HG02678 (cell line): ENCODE measurements around the gene MUC5AC.

Experiments used
- ATAC-seq: cut with Tn5 transposase; IDR thresholded peaks from one replicate; pipeline ENCODE4 v1.9.1; 2021; ENCODE audit warnings: mild to moderate bottlenecking, moderate library complexity; ENCODE audit not compliant: unreplicated experiment

MUC5AC gene

DNA sequence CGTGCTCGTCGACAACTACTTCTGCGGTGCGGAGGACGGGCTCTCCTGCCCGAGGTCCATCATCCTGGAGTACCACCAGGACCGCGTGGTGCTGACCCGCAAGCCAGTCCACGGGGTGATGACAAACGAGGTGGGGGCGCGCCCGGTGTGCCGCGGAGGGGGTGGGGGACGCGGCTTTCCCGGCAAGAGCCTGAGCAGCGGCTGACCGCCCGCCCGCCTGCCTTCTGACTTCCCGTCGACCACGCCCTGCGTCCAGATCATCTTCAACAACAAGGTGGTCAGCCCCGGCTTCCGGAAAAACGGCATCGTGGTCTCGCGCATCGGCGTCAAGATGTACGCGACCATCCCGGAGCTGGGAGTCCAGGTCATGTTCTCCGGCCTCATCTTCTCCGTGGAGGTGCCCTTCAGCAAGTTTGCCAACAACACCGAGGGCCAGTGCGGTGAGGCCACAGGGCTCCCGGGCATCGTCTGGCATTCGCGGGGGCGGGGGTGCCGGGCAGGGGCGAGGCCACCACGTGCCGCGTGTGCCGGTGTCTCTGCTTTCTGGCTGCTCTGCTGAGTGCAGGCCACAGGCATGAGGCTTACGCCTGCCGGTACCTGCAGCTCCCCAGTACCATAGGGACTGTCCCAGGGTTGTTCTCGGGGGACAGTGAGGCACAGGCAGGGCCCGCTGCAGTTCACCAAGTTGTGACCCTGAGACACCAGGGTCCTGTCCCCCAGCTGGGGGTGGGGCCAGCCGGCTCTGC lies 36.7 kb downstream of the MUC5AC start:
- no peak for ATAC-seq

DNA sequence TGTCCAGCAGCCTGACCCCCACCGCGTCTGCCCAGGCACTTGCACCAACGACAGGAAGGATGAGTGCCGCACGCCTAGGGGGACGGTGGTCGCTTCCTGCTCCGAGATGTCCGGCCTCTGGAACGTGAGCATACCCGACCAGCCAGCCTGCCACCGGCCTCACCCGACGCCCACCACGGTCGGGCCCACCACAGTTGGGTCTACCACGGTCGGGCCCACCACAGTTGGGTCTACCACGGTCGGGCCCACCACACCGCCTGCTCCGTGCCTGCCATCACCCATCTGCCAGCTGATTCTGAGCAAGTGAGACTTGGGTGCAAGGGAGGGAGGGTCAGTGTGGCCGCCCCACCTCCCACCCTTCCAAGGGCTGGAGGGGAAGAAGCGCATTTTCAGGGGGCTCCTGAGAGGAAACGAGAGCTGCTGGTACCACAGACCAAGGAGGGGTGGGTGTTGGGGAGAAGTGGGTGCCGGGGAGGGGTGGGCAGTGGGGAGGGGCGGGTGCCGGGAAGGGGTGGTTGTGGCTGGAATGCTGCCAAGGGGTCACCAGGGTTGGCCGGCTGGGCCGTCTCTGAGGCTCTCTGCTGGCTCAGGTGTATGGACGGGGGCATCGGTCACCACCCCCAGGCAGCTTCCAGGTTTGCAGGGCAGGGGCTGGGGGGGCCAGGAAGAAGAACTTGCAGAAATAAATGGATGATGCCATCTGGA lies 37.4 kb downstream of the MUC5AC start:
- ATAC-seq: no peak

DNA sequence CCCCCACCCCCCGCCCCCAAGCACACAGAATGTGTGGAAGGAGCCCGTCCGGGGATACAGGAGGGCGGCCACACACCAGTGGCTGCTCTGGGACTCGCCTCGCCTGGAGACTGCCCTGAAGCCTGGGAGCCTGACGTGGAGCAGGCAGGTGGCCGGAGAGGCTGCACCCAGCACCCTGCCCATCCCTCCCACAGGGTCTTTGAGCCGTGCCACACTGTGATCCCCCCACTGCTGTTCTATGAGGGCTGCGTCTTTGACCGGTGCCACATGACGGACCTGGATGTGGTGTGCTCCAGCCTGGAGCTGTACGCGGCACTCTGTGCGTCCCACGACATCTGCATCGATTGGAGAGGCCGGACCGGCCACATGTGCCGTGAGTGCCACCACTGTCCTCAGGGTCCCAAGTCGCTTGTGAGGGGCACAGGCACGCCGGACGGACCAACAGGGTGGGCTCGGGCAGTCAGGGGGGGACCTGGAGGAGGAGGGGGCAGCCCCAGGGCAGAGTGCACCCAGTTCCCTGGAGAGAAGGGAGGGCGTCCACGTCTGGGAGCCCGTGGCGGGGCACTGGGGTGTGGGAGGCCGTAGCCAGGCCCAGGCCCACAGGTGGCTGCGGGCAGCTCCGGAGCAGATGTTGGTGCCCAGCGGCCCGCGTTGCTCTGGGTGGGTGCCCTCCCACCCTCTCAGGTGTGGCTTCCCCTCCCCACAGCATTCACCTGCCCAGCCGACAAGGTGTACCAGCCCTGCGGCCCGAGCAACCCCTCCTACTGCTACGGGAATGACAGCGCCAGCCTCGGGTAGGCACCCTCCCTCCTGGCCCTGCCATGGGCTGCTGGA lies 38.1 kb downstream of the MUC5AC start:
- no peak for ATAC-seq

DNA sequence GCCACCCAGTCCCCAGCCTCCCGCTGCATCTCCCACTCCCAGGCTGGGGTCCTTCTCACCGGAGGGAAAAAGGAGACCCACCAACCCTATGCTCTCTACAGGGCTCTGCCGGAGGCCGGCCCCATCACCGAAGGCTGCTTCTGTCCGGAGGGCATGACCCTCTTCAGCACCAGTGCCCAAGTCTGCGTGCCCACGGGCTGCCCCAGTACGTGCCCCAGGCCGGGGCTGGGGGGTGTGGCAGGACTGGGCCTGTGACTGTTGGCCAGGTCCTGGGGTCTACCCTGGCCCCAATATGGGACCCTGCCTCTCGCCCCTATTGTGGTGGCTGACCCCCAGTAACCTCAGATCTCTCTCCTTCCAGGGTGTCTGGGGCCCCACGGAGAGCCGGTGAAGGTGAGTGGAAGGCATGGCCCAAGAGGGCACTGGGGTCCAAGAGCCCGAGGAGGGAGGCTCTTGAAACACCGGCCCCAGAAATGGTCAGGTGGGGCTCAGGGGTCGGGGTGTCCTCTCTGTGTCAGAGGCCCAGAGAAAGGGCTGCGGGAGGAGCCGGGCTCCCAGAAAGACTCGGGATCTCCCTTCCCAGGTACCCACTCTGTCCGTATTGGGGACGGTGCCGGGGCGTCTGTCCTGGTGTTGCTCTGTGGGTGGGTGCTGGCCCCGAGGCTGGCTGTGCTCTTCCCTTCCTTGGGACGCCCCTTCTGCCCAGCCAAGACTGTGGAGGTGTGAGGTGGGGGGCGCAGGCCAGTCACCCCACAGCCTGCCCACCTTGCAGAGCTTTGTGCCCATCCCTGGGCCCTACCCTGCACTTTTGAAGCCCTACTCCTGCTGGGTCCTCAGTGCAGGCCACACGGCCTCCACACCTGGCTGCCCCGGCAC lies 39.0 kb downstream of the MUC5AC start:
- no peak for ATAC-seq

DNA sequence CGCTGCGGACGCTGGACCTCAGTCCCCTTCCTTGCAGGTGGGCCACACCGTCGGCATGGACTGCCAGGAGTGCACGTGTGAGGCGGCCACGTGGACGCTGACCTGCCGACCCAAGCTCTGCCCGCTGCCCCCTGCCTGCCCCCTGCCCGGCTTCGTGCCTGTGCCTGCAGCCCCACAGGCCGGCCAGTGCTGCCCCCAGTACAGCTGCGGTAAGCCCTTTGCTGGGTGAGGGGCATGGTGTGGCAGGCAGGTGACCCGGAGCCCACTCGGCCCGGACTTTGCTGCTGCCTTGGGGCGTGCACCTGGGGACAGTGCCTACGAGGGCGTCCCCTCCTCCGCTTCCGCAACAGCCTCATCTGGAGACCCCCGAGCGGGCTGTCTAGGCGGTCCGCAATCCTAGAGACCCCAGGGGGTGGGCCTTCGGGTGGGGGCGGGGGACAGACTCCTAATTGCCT lies 39.7 kb downstream of the MUC5AC start:
- ATAC-seq: no peak

DNA sequence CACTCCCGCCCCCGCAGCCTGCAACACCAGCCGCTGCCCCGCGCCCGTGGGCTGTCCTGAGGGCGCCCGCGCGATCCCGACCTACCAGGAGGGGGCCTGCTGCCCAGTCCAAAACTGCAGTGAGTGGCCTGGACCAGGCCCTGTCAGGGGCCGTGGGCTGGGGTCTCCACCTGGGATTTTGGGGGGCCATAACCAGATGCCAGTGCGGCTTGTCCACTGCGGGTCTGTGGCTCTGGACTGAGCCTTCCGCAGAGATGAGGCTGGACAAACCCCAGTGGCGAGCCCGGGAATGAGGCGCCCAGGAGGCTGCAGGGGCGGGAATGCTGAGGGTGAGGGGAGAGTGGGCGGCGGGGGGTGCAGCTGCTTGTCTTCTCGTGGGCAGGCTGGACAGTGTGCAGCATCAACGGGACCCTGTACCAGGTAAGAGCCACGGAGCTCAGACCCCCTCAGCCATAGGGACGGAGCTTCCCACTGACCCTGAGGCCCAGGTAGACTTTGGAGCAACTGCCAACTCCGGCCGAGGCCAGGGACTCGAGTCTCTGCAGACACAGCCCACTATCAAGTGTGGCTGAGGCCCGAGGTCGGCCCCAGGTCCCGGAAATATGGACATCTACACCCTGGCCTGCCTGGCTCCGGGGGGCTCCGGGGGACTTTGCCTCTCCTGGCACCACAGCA lies 40.3 kb downstream of the MUC5AC start:
- no peak for ATAC-seq

DNA sequence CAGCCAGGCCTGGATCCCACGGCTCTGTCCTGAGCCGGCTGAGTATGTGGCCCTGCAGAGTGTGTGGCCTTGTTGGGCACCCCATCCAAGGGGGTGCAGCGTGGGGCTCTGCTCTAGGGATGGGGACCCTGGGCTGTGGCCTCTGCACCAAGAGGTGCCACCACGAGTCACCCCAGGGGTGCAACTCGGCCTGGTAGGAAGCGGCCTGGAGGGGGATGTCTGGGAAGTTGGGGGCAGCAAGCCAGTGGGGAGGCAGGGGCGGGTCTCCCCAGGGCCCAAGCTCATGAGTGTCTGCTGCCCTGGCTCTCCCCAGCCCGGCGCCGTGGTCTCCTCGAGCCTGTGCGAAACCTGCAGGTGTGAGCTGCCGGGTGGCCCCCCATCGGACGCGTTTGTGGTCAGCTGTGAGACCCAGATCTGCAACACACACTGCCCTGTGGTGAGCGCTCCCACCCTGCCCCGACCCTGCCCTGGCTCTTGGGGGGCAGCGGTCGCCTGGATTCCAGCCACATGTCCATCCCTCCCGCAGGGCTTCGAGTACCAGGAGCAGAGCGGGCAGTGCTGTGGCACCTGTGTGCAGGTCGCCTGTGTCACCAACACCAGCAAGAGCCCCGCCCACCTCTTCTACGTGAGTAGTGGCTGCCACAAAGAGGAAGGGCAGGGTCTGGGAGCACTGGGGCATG lies 40.9 kb downstream of the MUC5AC start:
- ATAC-seq: no peak

DNA sequence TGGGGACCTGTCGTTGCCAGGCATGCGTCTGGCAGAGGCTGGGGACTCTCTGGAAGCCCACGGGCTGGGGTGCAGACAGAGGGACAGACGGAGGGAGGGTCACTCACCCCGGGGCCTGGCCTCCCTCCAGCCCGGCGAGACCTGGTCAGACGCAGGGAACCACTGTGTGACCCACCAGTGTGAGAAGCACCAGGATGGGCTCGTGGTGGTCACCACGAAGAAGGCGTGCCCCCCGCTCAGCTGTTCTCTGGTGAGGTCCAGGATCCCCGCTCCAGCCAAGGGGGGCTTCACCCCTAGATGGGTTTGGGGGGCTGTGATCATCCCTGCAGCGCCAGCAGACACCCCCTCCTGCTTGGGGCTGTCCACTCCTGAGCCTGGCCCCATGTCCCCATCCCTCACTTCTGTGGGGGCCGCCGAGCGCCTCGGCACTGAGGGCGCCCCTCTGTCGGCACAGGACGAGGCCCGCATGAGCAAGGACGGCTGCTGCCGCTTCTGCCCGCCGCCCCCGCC lies 41.5 kb downstream of the MUC5AC start:
- no peak for ATAC-seq

DNA sequence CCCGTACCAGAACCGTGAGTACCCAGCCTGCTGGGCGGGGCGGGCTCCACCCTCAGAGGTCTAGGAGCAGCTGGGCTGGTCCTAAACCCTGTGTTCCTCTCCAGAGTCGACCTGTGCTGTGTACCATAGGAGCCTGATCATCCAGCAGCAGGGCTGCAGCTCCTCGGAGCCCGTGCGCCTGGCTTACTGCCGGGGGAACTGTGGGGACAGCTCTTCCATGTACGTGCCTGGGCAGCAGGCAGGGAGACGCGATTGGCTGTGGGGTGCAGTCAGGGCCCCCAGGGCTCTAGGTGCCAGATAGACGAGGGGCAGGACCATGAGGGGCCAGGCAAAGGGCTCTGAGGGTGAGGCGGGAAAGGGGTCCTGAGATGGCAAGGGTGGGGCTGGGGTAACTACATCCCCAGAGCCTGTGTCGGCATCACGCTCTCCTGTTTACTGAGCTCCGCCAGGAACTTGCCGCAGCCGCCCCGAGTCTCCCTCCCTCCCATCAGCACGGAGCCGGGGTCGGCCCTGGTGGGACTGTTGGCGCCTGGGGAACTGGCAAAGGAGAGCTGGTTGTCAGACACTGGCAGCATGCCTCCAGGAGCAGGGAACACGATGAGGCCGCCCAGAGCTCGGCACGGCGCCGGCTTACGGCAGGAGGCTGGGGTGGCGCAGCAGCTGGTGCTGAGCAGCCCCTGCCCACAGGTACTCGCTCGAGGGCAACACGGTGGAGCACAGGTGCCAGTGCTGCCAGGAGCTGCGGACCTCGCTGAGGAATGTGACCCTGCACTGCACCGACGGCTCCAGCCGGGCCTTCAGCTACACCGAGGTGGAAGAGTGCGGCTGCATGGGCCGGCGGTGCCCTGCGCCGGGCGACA lies 42.2 kb downstream of the MUC5AC start:
- ATAC-seq: no peak

DNA sequence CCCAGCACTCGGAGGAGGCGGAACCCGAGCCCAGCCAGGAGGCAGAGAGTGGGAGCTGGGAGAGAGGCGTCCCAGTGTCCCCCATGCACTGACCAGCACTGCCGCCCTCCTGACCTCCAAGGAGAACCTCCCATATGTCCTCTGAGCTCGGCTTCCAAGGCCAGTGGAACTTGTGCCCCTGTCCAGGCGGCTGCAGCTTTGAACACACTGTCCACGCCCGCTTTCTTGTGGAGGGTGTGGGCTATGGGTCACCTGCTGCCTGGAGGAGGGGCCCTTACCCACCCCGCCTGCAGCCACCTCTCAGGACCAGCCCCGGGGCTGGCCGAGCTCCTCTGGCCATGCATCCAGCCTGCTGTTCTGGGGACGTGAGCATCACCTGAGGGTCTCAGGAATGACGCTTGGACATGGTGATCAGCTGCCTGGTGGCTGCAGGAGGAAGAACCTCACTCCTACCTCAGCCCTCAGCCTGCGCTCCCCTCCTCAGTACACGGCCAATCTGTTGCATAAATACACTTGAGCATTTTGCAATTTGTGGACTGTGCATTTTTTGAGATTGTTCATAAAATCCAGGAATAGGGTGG lies 42.9 kb downstream of the MUC5AC start:
- ATAC-seq: no peak

DNA sequence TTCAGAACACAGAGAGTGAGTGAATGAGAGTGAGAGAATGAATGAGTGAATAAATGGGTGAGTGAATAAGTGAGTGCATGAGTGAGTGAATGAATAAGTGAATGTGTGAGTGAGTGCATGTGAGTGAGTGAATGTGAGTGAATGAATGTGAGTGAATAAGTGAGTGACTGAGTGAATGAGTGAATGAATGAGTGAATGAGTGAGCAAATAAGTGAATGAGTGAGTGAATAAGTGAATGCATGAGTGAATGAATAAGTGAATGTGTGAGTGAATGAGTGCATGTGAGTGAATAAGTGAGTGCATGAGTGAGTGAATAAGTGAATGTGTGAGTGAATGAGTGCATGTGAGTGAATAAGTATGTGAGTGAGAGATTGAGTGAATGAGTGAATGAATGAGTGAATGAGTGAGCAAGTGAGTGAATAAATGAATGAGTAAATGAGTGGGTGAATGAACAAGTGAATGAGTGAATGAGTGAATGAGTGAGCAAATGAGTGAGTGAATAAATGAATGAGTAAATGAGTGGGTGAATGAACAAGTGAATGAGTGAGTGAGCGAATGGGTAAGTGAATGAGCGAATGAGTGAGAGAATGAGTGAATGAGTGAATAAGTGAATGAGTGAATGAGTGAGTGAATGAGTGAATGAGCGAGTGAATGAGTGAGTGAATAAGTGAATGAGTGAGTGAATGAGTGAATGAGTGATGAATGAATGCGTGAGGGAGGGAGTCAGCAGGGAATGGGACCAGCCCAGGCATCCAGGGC lies 43.8 kb downstream of the MUC5AC start:
- no peak for ATAC-seq

DNA sequence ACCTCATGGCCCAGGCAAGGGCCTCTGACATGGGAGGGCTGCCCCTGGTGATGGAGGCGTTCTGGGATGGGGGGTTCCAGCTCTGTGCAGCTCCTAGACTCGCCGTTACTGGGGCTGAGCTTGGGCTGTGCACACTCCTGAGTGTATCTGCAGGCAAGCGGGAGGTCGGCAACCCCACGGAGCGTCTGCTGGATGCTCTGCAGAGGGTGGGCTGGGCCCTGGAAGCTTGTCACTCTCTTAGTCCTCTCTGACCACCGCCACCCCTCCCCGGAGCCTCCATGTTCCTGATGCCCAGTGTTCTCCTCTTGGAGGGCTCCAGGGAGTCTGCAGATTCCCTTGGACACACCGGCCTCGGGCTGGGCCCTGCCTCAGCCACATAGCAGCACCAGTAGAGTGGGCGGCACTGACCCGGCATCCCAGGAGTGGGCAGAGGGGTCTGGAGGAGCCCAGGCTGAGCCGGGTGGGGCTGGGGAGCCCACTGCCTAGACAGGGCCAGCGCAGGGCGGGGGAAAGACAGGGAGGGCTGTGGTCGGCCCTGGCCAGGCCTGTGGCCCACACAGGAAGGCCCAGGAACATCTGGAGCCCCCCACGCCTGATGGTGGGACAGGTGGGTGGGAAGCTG lies 44.5 kb downstream of the MUC5AC start:
- ATAC-seq: no peak

DNA sequence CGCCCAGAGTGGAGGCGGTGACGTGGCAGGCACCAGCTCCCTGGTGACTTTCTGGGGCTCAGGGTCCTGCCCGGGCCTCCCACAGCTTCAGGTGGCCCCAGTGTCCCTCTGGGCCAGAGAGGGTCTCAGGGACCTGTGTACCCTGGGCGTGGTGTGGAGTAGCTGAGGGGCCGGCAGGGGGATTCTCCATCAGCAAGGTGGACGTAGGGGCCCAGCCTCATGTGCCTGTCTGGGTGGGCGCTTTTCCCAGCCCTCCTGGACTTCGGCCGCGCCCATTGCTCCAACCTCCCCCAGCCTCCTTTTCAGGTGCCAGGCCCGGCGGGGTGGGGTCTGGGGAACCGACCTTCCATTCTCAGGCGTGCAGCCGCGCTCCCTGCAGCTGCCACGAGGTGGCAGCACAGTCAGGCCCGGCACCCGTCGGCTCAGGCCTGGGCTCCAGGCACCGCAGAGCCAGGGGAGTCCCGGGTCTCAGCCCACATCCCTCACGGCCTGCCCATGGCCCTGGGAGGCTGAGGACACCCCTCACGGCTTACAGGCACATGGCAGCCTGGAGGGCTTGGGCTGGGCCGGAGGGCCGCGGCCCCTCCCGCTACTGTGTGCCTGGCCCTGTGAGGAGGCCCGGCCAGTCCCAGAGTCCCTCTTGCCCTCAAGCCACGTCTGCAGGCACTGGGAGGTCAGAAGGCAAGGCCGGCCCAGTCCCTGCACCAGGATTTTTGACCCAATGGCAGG lies 45.2 kb downstream of the MUC5AC start:
- ATAC-seq: no peak

DNA sequence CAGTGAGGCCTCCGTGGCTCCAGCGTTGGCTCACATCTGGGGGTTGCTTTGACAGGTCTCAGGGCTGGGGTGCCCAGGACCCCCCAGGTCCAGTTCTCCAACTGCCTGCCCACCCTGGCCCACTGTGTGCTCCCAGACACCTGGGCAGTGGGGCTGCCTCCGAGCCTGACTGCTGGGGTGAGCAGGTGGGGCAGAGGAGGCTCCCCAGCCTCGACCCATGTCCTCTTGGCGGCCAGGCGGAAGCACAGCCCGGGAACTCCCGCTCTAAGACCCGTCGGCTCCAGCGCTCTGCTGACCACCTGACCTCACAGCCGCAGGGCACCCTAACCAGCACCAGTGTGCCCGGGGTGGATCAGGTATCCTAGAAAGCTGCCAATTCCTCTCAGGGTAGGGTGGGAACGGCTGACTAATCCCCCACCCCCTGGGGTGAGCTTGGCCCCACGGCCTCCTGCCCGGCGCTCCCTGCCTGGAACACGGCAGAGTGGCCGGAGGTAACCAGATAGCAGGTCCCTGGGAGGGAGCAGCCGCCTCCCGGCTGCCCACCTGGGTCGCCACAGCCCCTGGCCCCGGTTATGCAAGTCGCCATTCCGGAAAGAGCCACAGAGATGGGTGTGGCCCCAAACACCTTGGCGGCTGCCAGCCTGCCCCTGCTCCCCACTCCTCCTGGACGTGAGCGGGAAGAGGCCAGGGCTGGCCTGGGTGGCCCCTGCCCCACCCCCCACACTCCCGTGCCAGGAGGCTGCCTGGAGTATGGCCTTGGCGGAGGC lies 45.9 kb downstream of the MUC5AC start:
- ATAC-seq: no peak

DNA sequence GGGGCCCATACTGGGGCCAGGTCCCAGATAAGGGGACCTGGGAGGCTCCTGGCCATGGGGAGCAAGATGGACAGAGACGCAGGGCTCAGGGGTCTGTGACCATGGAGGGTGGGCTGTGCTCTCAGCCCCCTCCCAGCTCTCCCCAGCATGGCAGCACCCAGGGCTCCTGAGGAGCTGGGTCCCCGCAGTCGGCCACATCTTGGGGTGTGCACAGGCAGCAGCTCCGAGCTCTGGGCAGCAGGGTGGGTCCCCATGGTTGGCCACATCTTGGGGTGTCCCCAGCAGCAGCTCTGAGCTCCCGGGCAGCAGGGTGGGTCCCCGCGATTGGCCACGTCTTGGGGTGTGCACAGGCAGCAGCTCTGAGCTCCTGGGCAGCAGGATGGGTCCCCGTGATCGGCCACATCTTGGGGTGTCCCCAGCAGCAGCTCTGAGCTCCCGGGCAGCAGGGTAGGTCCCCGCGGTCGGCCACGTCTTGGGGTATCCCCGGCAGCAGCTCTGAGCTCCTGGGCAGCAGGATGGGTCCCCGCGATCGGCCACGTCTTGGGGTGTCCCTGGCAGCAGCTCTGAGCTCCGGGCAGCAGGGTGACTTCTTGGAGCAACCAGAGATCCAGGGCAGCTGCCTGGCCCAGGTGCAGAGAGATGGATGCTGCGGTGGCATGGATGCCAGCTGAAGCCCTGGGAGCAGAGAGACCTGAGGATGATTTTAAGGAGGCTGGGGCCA lies 46.8 kb downstream of the MUC5AC start:
- no peak for ATAC-seq
